CD14-positive monocyte (primary cell): ENCODE measurements around the gene NUP93. TPM values are rescaled to one million over a fixed set of nuclear protein-coding genes. Genes with fewer than 3 reads are reported as not detected.

Experiments used
- DNase-seq, 3 donors: peaks; one replicate each; pipeline ENCODE4 v3.0.0-alpha.2; 2011 to 2022
- H2AFZ ChIP-seq: 2 replicates; pipeline ENCODE4 v1.6.0; 2012; ENCODE audit warnings: mild to moderate bottlenecking, low read depth, low read length, inconsistent platforms; ENCODE audit not compliant: insufficient read depth, poor library complexity, severe bottlenecking
- H3K27ac ChIP-seq, 2 donors: 1 replicate in 1 of 2; 2 replicates in 1 of 2; pipeline ENCODE4 v1.5.1; 2012 to 2013; ENCODE audit warnings: low read length in 2 of 2, control low read depth in 1 of 2, inconsistent platforms in 1 of 2, low read depth in 1 of 2, mild to moderate bottlenecking in 1 of 2
- H3K27me3 ChIP-seq, 2 donors: one replicate each; pipeline versions ENCODE4 v1.6.0 to v1.6.1; 2011 to 2013; ENCODE audit warnings: low read length in 2 of 2; ENCODE audit not compliant: control insufficient read depth in 2 of 2, insufficient read depth in 2 of 2
- H3K36me3 ChIP-seq, 2 donors: replicated peaks in 1 of 2; 1 replicate in 1 of 2; 2 replicates in 1 of 2; pipeline versions ENCODE4 v1.5.1 to v1.6.1; 2012 to 2013; ENCODE audit warnings: low read length in 2 of 2, control low read depth in 1 of 2, inconsistent platforms in 1 of 2, mild to moderate bottlenecking in 1 of 2; ENCODE audit not compliant: insufficient read depth in 2 of 2, control insufficient read depth in 1 of 2
- H3K4me1 ChIP-seq, 2 donors: 1 replicate in 1 of 2; 2 replicates in 1 of 2; pipeline versions ENCODE4 v1.5.1 to v1.6.1; 2012 to 2013; ENCODE audit warnings: low read length in 2 of 2, control low read depth in 1 of 2, inconsistent platforms in 1 of 2, mild to moderate bottlenecking in 1 of 2, moderate library complexity in 1 of 2; ENCODE audit not compliant: insufficient read depth in 2 of 2, control insufficient read depth in 1 of 2
- H3K4me2 ChIP-seq: replicated peaks from 2 replicates; pipeline ENCODE3; 2012; ENCODE audit warnings: low read length, moderate library complexity, mild to moderate bottlenecking; ENCODE audit not compliant: poor library complexity, severe bottlenecking; ENCODE audit errors: extremely low read depth
- H3K4me3 ChIP-seq, 3 experiments: fragments of 200-600 bp in 1 of 3; sonication (generic) in 1 of 3; replicated peaks in 1 of 3; 1 replicate in 2 of 3; 2 replicates in 1 of 3; pipeline ENCODE4 v1.5.1; 2011 to 2013; ENCODE audit warnings: low read length in 3 of 3, mild to moderate bottlenecking in 3 of 3, control low read depth in 2 of 3, low read depth in 2 of 3, inconsistent platforms in 1 of 3, moderate library complexity in 1 of 3
- H3K79me2 ChIP-seq: 2 replicates; pipeline ENCODE4 v1.6.0; 2012; ENCODE audit warnings: mild to moderate bottlenecking, control low read depth, inconsistent platforms, low read length, moderate library complexity; ENCODE audit not compliant: insufficient read depth
- H3K9ac ChIP-seq: 2 replicates; pipeline ENCODE4 v1.6.0; 2017; ENCODE audit warnings: low read length, mild to moderate bottlenecking; ENCODE audit not compliant: insufficient read depth, poor library complexity, severe bottlenecking
- H3K9me3 ChIP-seq, 2 donors: replicated peaks in 1 of 2; 1 replicate in 1 of 2; 2 replicates in 1 of 2; pipeline versions ENCODE4 v1.5.1 to v1.6.1; 2012 to 2013; ENCODE audit warnings: low read length in 2 of 2, control low read depth in 1 of 2; ENCODE audit not compliant: control insufficient read depth in 1 of 2, insufficient read depth in 1 of 2
- H4K20me1 ChIP-seq: 2 replicates; pipeline ENCODE4 v1.6.0; 2012; ENCODE audit warnings: mild to moderate bottlenecking, low read length, control low read depth, moderate library complexity; ENCODE audit not compliant: insufficient read depth
- H3K27ac Mint-ChIP-seq, 7 donors: one replicate each; pipeline ENCODE4 v1.8.0; 2020; ENCODE audit warnings: mild to moderate bottlenecking in 7 of 7, mixed read lengths in 7 of 7, moderate library complexity in 6 of 7, inconsistent platforms in 2 of 7
- H3K27me3 Mint-ChIP-seq, 3 donors: one replicate each; pipeline ENCODE4 v1.8.0; 2021 to 2022; ENCODE audit warnings: low read depth in 3 of 3, mild to moderate bottlenecking in 3 of 3, mixed read lengths in 3 of 3, moderate library complexity in 3 of 3, inconsistent platforms in 1 of 3
- H3K36me3 Mint-ChIP-seq, 2 donors: one replicate each; pipeline ENCODE4 v1.8.0; 2020; ENCODE audit warnings: mixed read lengths in 2 of 2, inconsistent platforms in 1 of 2, mild to moderate bottlenecking in 1 of 2
- H3K4me1 Mint-ChIP-seq: one replicate; pipeline ENCODE4 v1.8.0; 2020; ENCODE audit warnings: mild to moderate bottlenecking, mixed read lengths
- H3K4me3 Mint-ChIP-seq, 2 donors: one replicate each; pipeline ENCODE4 v1.8.0; 2020; ENCODE audit warnings: mild to moderate bottlenecking in 2 of 2, mixed read lengths in 2 of 2, moderate library complexity in 1 of 2
- H3K9me3 Mint-ChIP-seq, 7 donors: one replicate each; pipeline ENCODE4 v1.8.0; 2020 to 2022; ENCODE audit warnings: mixed read lengths in 7 of 7, mild to moderate bottlenecking in 6 of 7, moderate library complexity in 6 of 7, inconsistent platforms in 2 of 7
- WGBS: methylation state at CpG from one replicate; pipeline ENCODE4 v1.1.5; 2013; ENCODE audit warnings: missing lambda C conversion rate; ENCODE audit not compliant: insufficient coverage; 5-methylcytosine and 5-hydroxymethylcytosine counted together
- intact Hi-C, 2 donors: fragments of 100-400 bp; cut with micrococcal nuclease; formaldehyde crosslinking; loops; one replicate each; pipeline versions ENCODE4 v1.15.0 to v1.15.1; 2023
- polyA plus RNA-seq, 3 donors: library from polyadenylated mRNA; depleted of rRNA in 1 of 3; unstranded in 2 of 3; stranded (reverse) in 1 of 3; fragments of 300-500 nt in 2 of 3; fragments of >200 nt in 1 of 3; fragmentation: Illumina TruSeq in 2 of 3; gene quantifications; 1 replicate in 2 of 3; 2 replicates in 1 of 3; pipeline ENCODE4 v1.2.3, GENCODE V29; 2012 to 2021
- TF ChIP-seq, protein P1 (sequence below): fragments of 200-600 bp; IDR thresholded peaks from one replicate; pipeline ENCODE4 v1.8.0; 2022; ENCODE audit warnings: antibody characterized with exemption, mild to moderate bottlenecking

Gene NUP93
- polyA plus RNA-seq, 3 donors: 46.6 to 77.7 (median 59.4) TPM

DNA sequence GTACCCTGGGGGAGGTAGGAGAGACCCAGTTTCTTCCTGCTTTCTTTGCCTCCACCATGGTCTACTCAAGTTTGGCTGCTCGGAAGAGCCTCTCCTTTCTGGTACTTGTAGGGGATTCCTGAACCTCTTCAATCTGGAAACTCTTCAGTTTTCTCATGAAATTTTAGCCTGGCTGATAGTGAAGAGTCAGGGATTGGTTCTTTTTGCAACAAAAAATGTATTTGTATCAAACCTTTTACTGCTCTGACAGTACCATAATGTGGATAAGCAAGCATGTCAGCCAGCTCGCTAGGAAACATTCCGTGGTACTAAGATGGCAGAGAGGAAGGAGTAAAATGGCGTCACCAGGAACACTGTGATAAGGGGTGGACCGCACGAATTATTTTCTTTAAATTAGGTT lies 55.4 kb downstream of the NUP93 start:
- 100% methylated on average over 2 of the region's 6 CpGs for WGBS

DNA sequence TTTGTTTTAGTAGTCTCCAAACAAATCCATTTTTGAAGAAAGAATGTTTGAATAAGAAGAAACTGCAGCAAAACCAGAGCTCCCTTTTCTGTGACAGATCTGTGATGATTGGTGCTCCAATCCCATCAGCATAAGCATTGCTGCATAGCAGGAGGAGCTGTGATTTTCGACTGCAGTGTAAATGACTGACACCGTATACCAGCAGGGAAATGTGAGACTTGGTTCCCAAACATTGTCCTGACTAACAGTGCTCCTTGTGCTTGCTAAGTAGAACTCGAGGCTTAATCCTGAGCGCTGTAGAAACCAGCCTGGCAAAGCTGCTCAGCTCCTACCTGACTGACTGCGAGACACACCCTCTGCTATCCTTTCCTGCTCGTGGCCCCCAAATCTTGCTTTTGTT lies 57.2 kb downstream of the NUP93 start:
- TF ChIP-seq, protein P1, sequence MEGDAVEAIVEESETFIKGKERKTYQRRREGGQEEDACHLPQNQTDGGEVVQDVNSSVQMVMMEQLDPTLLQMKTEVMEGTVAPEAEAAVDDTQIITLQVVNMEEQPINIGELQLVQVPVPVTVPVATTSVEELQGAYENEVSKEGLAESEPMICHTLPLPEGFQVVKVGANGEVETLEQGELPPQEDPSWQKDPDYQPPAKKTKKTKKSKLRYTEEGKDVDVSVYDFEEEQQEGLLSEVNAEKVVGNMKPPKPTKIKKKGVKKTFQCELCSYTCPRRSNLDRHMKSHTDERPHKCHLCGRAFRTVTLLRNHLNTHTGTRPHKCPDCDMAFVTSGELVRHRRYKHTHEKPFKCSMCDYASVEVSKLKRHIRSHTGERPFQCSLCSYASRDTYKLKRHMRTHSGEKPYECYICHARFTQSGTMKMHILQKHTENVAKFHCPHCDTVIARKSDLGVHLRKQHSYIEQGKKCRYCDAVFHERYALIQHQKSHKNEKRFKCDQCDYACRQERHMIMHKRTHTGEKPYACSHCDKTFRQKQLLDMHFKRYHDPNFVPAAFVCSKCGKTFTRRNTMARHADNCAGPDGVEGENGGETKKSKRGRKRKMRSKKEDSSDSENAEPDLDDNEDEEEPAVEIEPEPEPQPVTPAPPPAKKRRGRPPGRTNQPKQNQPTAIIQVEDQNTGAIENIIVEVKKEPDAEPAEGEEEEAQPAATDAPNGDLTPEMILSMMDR: no peak
- Histone ChIP-seq H4K20me1 (peaks cover 50% of the 10 kb centered on the region), H3K9me3 (no peaks in the 10 kb centered on the region), H3K4me2 (no peak overlapping the region), H3K4me3 (no peak overlapping the region), H3K4me1 (no peaks in the 10 kb centered on the region), H3K9ac (no peak overlapping the region), H2AFZ (no peak overlapping the region), H3K27me3 (no peaks in the 10 kb centered on the region), H3K36me3 (peaks cover 0 to 8% of the 10 kb centered on the region in 2 donors), H3K27ac (no peak overlapping the region), H3K79me2 (peaks cover 11% of the 10 kb centered on the region)
- intact Hi-C loops: no loop called here
- Mint-ChIP-seq H3K27me3 (no peaks in the 10 kb centered on the region), H3K36me3 (peaks cover 9 to 10% of the 10 kb centered on the region in 2 donors), H3K4me3 (no peak overlapping the region), H3K9me3 (no peaks in the 10 kb centered on the region), H3K27ac (no peak overlapping the region), H3K4me1 (peaks cover 9% of the 10 kb centered on the region)
- 98% methylated on average over 4 of the region's 6 CpGs for WGBS
- no peak for DNase-seq

More for the DNA sequence above, 55.4 kb downstream of the NUP93 start:
- Histone ChIP-seq H3K4me3 (no peak overlapping the region), H3K4me1 (peaks cover 3 to 6% of the 10 kb centered on the region in 2 donors), H3K9me3 (no peaks in the 10 kb centered on the region), H3K9ac (no peak overlapping the region), H3K27ac (no peak overlapping the region), H4K20me1 (peaks cover 52% of the 10 kb centered on the region), H3K79me2 (peaks cover 11% of the 10 kb centered on the region), H3K4me2 (no peak overlapping the region), H3K27me3 (no peaks in the 10 kb centered on the region), H3K36me3 (peaks cover 0 to 8% of the 10 kb centered on the region in 2 donors), H2AFZ (no peak overlapping the region)
- intact Hi-C loops: no loop called here
- TF ChIP-seq, protein P1: no peak
- no peak for DNase-seq
- H3K36me3 Mint-ChIP-seq: peaks cover 9 to 10% of the 10 kb centered on the region in 2 donors
- H3K4me3 Mint-ChIP-seq: no peak overlapping the region
- H3K27me3 Mint-ChIP-seq: no peaks in the 10 kb centered on the region
- no peaks in the 10 kb centered on the region for H3K9me3 Mint-ChIP-seq
- peaks cover 16% of the 10 kb centered on the region for H3K4me1 Mint-ChIP-seq
- no peak overlapping the region for H3K27ac Mint-ChIP-seq
